Gastrocnemius medialis (tissue), 4 donors: Measurements from ENCODE around the gene GALNT10. TPM values are rescaled to one million over a fixed set of nuclear protein-coding genes. Genes with fewer than 3 reads are reported as not detected.

Experiments
- ATAC-seq, 2 donors: fragments of 150-250 bp; one replicate each; pipeline ENCODE4 v1.9.1; 2016
- DNase-seq, 2 donors: peaks; one replicate each; pipeline ENCODE4 v3.0.0-alpha.2; 2019
- H3K27ac ChIP-seq, 4 donors: fragments of 200-600 bp; sonication (generic); 1 replicate in 1 of 4; 2 replicates in 3 of 4; pipeline ENCODE4 v1.5.1; 2016 to 2018; ENCODE audit warnings: mild to moderate bottlenecking in 2 of 4, moderate library complexity in 1 of 4
- H3K27me3 ChIP-seq, 3 donors: fragments of 200-600 bp; sonication (generic) in 2 of 3; 1 replicate in 1 of 3; 2 replicates in 2 of 3; pipeline versions ENCODE4 v1.5.1 to v1.6.0; 2016 to 2019; ENCODE audit warnings: mild to moderate bottlenecking in 1 of 3, moderate library complexity in 1 of 3
- H3K36me3 ChIP-seq, 2 donors: fragments of 200-600 bp; sonication (generic) in 1 of 2; one replicate each; pipeline ENCODE4 v1.5.1; 2017 to 2018
- H3K4me1 ChIP-seq, 2 donors: fragments of 200-600 bp; sonication (generic) in 1 of 2; one replicate each; pipeline ENCODE4 v1.5.1; 2016 to 2017; ENCODE audit warnings: mild to moderate bottlenecking in 2 of 2
- H3K4me3 ChIP-seq, 4 donors: fragments of 200-600 bp; sonication (generic) in 3 of 4; 1 replicate in 1 of 4; 2 replicates in 3 of 4; pipeline ENCODE4 v1.5.1; 2016 to 2019; ENCODE audit warnings: mild to moderate bottlenecking in 2 of 4
- H3K9me3 ChIP-seq, 3 donors: fragments of 200-600 bp; sonication (generic) in 2 of 3; 1 replicate in 1 of 3; 2 replicates in 2 of 3; pipeline ENCODE4 v1.5.1; 2016 to 2019
- POLR2A ChIP-seq, 2 donors: fragments of 450-650 bp; IDR thresholded peaks; one replicate each; pipeline ENCODE4 v1.6.1; 2017; ENCODE audit warnings: antibody characterized with exemption in 2 of 2, mild to moderate bottlenecking in 2 of 2, moderate library complexity in 2 of 2
- in situ Hi-C, 4 donors: fragments of 200-750 bp; cut with MboI; loops; one replicate each; pipeline versions ENCODE4 v1.15.0 to v1.8.0; 2017; ENCODE audit warnings: low sequenced_read_pairs in 4 of 4
- intact Hi-C: fragments of 100-400 bp; cut with DNase I; formaldehyde crosslinking; loops from one replicate; pipeline ENCODE4 v1.15.1; 2023; ENCODE audit warnings: low total_unique reads
- total RNA-seq, 4 donors: library from RNA; depleted of rRNA; stranded (reverse); fragments of >200 nt; gene quantifications; one replicate each; pipeline versions ENCODE4 v1.1.0 to v1.2.3, GENCODE V29; 2016
- TF ChIP-seq, protein P1 (sequence below), 5 experiments: fragments of 450-650 bp in 3 of 5; fragments of 200-600 bp in 2 of 5; sonication (generic) in 2 of 5; IDR thresholded peaks in 4 of 5; conservative IDR thresholded peaks in 1 of 5; 1 replicate in 4 of 5; 2 replicates in 1 of 5; pipeline ENCODE4 v1.5.1; 2016 to 2019; ENCODE audit warnings: antibody characterized with exemption in 5 of 5, mild to moderate bottlenecking in 3 of 5, moderate library complexity in 3 of 5

GALNT10 gene
- total RNA-seq, 4 donors from 2014 or later = 6.1 to 9.9 (median 6.4) TPM

DNA sequence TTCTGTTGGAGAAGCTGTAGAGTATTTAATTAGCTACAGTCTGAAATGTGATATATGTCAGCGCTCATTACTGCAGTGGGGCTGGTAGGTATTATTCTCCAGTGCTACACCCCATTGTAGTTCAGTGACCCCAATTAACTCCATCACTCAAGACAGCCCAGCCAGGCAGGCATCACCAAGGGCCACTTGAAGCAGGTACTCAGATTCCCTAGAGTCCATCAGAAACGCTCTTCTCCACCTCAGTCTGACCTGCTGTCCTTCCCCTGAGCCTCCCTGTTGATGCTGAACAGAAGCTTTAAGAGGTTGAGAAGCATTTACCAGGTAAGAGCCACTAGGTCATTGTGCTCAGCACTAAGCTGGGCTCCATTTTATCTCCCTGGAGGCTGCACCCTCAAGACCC lies 71.8 kb downstream of the GALNT10 start:
- intact Hi-C loops = no loop called here
- no peak for ATAC-seq

DNA sequence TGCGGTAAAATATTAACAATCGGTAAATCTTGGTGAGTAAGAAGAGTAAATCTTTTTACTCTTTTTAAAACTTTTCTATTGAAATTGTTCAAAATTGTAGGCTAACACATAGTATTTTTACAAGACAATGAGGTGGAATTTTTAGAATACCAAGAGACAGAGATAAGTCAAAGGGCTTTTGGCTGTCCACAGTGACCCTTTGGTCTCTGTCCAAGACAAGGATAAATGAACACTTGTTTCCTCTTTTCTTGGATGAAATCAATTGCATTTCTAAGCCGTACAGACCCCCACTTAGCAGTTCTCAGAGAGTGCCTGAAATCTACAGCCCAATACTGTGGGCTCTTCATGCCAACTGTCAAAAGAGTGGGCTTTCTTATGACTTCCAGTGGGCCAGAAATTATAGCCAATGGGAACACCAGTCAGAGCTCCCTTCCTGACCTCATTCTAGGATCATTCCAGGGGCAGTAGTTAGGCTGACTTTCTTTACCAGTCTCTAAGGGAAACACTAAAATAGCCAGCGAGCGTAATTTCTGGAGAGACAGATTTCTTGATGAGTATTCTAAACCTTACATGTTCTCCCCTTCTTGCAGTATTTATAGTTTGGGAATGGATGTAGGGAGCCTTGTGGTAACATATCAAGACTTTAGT lies 74.1 kb downstream of the GALNT10 start:
- Histone ChIP-seq H3K36me3 (no peaks in the 10 kb centered on the region), H3K4me1 (peaks cover 0 to 5% of the 10 kb centered on the region in 2 donors), H3K27me3 (no peaks in the 10 kb centered on the region), H3K9me3 (no peaks in the 10 kb centered on the region), H3K4me3 (no peak overlapping the region), H3K27ac (no peak overlapping the region)
- intact Hi-C loops = no loop called here
- TF ChIP-seq POLR2A (IDR thresholded peaks at IDR 0.05) = no peak
- TF ChIP-seq, protein P1, sequence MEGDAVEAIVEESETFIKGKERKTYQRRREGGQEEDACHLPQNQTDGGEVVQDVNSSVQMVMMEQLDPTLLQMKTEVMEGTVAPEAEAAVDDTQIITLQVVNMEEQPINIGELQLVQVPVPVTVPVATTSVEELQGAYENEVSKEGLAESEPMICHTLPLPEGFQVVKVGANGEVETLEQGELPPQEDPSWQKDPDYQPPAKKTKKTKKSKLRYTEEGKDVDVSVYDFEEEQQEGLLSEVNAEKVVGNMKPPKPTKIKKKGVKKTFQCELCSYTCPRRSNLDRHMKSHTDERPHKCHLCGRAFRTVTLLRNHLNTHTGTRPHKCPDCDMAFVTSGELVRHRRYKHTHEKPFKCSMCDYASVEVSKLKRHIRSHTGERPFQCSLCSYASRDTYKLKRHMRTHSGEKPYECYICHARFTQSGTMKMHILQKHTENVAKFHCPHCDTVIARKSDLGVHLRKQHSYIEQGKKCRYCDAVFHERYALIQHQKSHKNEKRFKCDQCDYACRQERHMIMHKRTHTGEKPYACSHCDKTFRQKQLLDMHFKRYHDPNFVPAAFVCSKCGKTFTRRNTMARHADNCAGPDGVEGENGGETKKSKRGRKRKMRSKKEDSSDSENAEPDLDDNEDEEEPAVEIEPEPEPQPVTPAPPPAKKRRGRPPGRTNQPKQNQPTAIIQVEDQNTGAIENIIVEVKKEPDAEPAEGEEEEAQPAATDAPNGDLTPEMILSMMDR (IDR thresholded peaks at IDR 0.05 in 4 of 5, conservative IDR thresholded peaks at IDR 0.05 in 1 of 5) = no peak
- no peak for DNase-seq
- ATAC-seq = no peak
- in situ Hi-C loops = no loop called here

More for the DNA sequence above, 71.8 kb downstream of the GALNT10 start:
- no peaks in the 10 kb centered on the region for H3K4me1 ChIP-seq
- no peaks in the 10 kb centered on the region for H3K27me3 ChIP-seq
- H3K4me3 ChIP-seq = no peak overlapping the region
- no peaks in the 10 kb centered on the region for H3K9me3 ChIP-seq
- no peak for DNase-seq
- no peak overlapping the region for H3K27ac ChIP-seq
- H3K36me3 ChIP-seq = no peaks in the 10 kb centered on the region
- TF ChIP-seq, protein P1 (IDR thresholded peaks at IDR 0.05 in 4 of 5, conservative IDR thresholded peaks at IDR 0.05 in 1 of 5) = no peak
- no peak for TF ChIP-seq POLR2A (IDR thresholded peaks at IDR 0.05)
- in situ Hi-C loops = no loop called here

DNA sequence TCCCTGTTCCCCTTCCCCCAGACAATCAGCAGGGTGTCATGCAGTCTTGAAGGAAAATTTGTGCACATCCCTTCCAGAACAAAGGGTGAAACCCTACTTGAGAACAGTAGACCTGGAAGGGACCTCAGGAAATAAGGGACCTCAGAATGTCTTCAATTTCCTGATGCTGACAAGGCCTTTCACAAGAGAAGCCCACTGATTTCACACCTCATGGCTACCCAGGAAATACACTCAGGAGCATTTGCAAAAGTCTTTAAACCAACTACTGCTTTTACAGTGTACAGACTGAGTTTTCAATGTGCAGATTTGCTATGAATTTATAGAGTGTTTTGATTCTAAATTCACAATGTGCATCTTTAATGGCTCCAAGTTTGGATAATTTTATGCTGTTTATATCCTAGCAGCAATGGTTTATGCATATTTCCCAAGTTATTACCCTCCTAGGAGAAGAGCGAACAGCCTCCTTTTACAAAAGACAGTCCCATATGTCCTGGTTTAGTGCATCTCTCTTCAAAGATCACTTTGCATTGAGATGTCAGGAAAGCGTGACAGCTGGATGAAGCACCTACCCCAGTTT lies 74.8 kb downstream of the GALNT10 start:
- ATAC-seq = no peak

DNA sequence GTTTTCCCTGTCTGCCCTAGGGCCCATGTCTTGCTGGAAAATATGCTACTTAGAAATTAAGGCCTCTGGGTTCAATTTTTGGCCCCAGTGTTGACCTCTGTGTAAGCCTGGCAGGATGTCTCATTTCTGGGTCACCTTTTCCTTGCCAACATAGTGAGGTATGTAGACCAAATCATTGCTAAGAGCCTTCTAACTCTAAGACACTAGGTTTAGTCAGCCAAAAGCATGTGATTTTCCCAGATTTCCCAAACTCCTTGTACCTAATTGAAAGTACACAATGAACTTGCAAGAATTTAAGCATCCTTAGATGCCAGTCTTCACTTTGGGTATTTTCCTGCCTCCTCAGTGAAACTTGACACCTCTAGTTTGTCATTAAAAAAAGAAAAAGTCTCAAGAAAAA lies 77.0 kb downstream of the GALNT10 start:
- Histone ChIP-seq H3K4me3 (no peak overlapping the region), H3K36me3 (no peaks in the 10 kb centered on the region)
- TF ChIP-seq, protein P1 (IDR thresholded peaks at IDR 0.05 in 4 of 5, conservative IDR thresholded peaks at IDR 0.05 in 1 of 5) = no peak
- TF ChIP-seq POLR2A (IDR thresholded peaks at IDR 0.05) = no peak

More for the DNA sequence above, 74.8 kb downstream of the GALNT10 start:
- TF ChIP-seq, protein P1 (IDR thresholded peaks at IDR 0.05 in 4 of 5, conservative IDR thresholded peaks at IDR 0.05 in 1 of 5) = no peak
- TF ChIP-seq POLR2A (IDR thresholded peaks at IDR 0.05) = no peak
- H3K9me3 ChIP-seq = no peaks in the 10 kb centered on the region
- H3K36me3 ChIP-seq = no peaks in the 10 kb centered on the region
- intact Hi-C loops = no loop called here
- peaks cover 0 to 5% of the 10 kb centered on the region in 2 donors for H3K4me1 ChIP-seq
- no peaks in the 10 kb centered on the region for H3K27me3 ChIP-seq
- H3K4me3 ChIP-seq = no peak overlapping the region
- H3K27ac ChIP-seq = no peak overlapping the region
- no peak for DNase-seq
- in situ Hi-C loops = no loop called here

More for the DNA sequence above, 77.0 kb downstream of the GALNT10 start:
- intact Hi-C loops (no loop called here), in situ Hi-C loops (no loop called here)
- Histone ChIP-seq H3K9me3 (no peaks in the 10 kb centered on the region), H3K4me1 (peaks cover 0 to 5% of the 10 kb centered on the region in 2 donors), H3K27ac (no peak overlapping the region), H3K27me3 (no peaks in the 10 kb centered on the region)
- DNase-seq = no peak
- no peak for ATAC-seq
